ENCODE measurements around the gene SLC38A9.

GRCh38 chr5:55732585-55732984, 20.5 kb upstream of the SLC38A9 start:
- TF ChIP-seq CTCF (IDR thresholded peaks at IDR 0.05) (no peak), POLR2A (IDR thresholded peaks at IDR 0.05) (no peak)

Data from uterus (tissue), 2 donors.